ENCODE results near the gene PIEZO1. TPM values are rescaled to one million over a fixed set of nuclear protein-coding genes. Genes with fewer than 3 reads are reported as not detected.

PIEZO1 gene
- total RNA-seq, 1 donor from 2014 or later = 5.5 TPM

- no peak for DNase-seq (ENCODE audit: low spot score)
- H3K27ac ChIP-seq = no peak overlapping the region
- no peaks in the 10 kb centered on the region for H3K4me1 ChIP-seq
- H3K4me2 ChIP-seq = no peak overlapping the region
- Mint-ChIP-seq H3K27ac (no peak overlapping the region), H3K36me3 (no peaks in the 10 kb centered on the region), H3K9me3 (no peaks in the 10 kb centered on the region), H3K4me1 (no peaks in the 10 kb centered on the region), H3K4me3 (no peak overlapping the region), H3K27me3 (ENCODE audit: insufficient read depth, low read depth) (peaks cover 5% of the 10 kb centered on the region)
- no peaks in the 10 kb centered on the region for H3K9me3 ChIP-seq (ENCODE audit: low read depth)
- H4K20me1 ChIP-seq (ENCODE audit: low read depth) = no peaks in the 10 kb centered on the region
- H3K79me2 ChIP-seq (ENCODE audit: low read depth) = no peaks in the 10 kb centered on the region
- peaks cover 6% of the 10 kb centered on the region for H3F3A ChIP-seq (ENCODE audit: low read depth)
- no peaks in the 10 kb centered on the region for H3K27me3 ChIP-seq
- H3K36me3 ChIP-seq = no peaks in the 10 kb centered on the region
- no peak overlapping the region for H3K4me3 ChIP-seq
- no peak overlapping the region for H2AFZ ChIP-seq (replicated peaks)
- no peak overlapping the region for H3K9ac ChIP-seq
- TF ChIP-seq EZH2phosphoT487 (IDR thresholded peaks at IDR 0.05) (no peak), EZH2 (IDR thresholded peaks at IDR 0.05) (no peak), CTCF (IDR thresholded peaks at IDR 0.05) (no peak)
Observed at GRCh38 chr16:88676502-88677242, 108.3 kb downstream of the PIEZO1 start.

- no peaks in the 10 kb centered on the region for H3K4me1 Mint-ChIP-seq
- H3K9me3 ChIP-seq (ENCODE audit: low read depth) = no peaks in the 10 kb centered on the region
- no peak overlapping the region for H2AFZ ChIP-seq (replicated peaks)
- no peaks in the 10 kb centered on the region for H3K4me1 ChIP-seq
- H3K9ac ChIP-seq = no peak overlapping the region
- H3K4me3 ChIP-seq = no peak overlapping the region
- no peak overlapping the region for H3K27ac ChIP-seq
- no peaks in the 10 kb centered on the region for H3K27me3 ChIP-seq
- no peaks in the 10 kb centered on the region for H3K36me3 ChIP-seq
- no peaks in the 10 kb centered on the region for H3K79me2 ChIP-seq (ENCODE audit: low read depth)
- H3K27ac Mint-ChIP-seq = no peak overlapping the region
- no peak for DNase-seq (ENCODE audit: low spot score)
- peaks cover 2% of the 10 kb centered on the region for H3K27me3 Mint-ChIP-seq (ENCODE audit: insufficient read depth, low read depth)
- no peaks in the 10 kb centered on the region for H3K9me3 Mint-ChIP-seq
- no peak overlapping the region for H3K4me3 Mint-ChIP-seq
- H3K36me3 Mint-ChIP-seq = no peaks in the 10 kb centered on the region
- H3F3A ChIP-seq (ENCODE audit: low read depth) = no peaks in the 10 kb centered on the region
- no peak for TF ChIP-seq EZH2phosphoT487 (IDR thresholded peaks at IDR 0.05)
- no peak for TF ChIP-seq CTCF (IDR thresholded peaks at IDR 0.05)
- no peak for TF ChIP-seq EZH2 (IDR thresholded peaks at IDR 0.05)
- no peaks in the 10 kb centered on the region for H4K20me1 ChIP-seq (ENCODE audit: low read depth)
- no peak overlapping the region for H3K4me2 ChIP-seq
Observed at GRCh38 chr16:88673716-88674379, 111.2 kb downstream of the PIEZO1 start.

DNA sequence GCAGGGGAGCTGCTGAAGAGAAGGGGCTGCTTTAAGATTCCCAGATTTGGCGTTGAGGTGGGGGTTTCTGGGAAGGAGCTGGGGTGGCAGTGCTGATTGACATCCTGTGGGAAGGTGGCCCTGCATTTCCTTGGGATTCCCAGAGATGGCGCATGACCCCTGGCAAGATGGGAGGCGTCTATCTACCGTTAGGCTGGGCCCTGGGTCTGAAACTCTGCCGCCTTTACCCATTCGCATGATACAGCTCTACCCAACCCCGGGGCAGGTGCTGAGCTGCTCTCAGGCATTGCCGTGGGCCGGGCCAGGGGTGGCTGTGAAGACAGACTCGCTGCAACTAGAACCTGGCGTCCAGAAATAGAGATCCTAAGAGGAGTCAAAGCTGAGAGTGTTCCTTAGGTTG is 112.2 kb downstream of the PIEZO1 start:
- no peak overlapping the region for H2AFZ ChIP-seq (replicated peaks)
- H3K4me1 ChIP-seq = no peaks in the 10 kb centered on the region
- H4K20me1 ChIP-seq (ENCODE audit: low read depth) = no peaks in the 10 kb centered on the region
- peaks cover under 1% of the 10 kb centered on the region for H3K4me1 Mint-ChIP-seq
- H3F3A ChIP-seq (ENCODE audit: low read depth) = no peaks in the 10 kb centered on the region
- H3K9me3 ChIP-seq (ENCODE audit: low read depth) = no peaks in the 10 kb centered on the region
- TF ChIP-seq EZH2 (IDR thresholded peaks at IDR 0.05) = no peak
- TF ChIP-seq CTCF (IDR thresholded peaks at IDR 0.05) = peak; percentile 62
- peaks cover 2% of the 10 kb centered on the region for H3K27me3 Mint-ChIP-seq (ENCODE audit: insufficient read depth, low read depth)
- H3K36me3 ChIP-seq = no peaks in the 10 kb centered on the region
- no peak overlapping the region for H3K4me2 ChIP-seq
- H3K36me3 Mint-ChIP-seq = peaks cover 5% of the 10 kb centered on the region
- H3K79me2 ChIP-seq (ENCODE audit: low read depth) = no peaks in the 10 kb centered on the region
- H3K9me3 Mint-ChIP-seq = no peaks in the 10 kb centered on the region
- no peak overlapping the region for H3K4me3 Mint-ChIP-seq
- H3K27ac ChIP-seq = no peak overlapping the region
- H3K4me3 ChIP-seq = no peak overlapping the region
- no peaks in the 10 kb centered on the region for H3K27me3 ChIP-seq
- DNase-seq (ENCODE audit: low spot score) = peak; percentile 74
- no peak overlapping the region for H3K27ac Mint-ChIP-seq
- no peak overlapping the region for H3K9ac ChIP-seq
